Endodermal cell (in vitro differentiated cells): ENCODE measurements around the gene MAP6. TPM values are rescaled to one million over a fixed set of nuclear protein-coding genes. Genes with fewer than 3 reads are reported as not detected.

Experiments used
- DNase-seq: peaks from one replicate; pipeline ENCODE4 v3.0.0-alpha.2; 2017
- H3K27ac ChIP-seq: 2 replicates; pipeline ENCODE4 v1.5.1; 2013; ENCODE audit warnings: mild to moderate bottlenecking, low read depth, low read length, moderate library complexity
- H3K27me3 ChIP-seq: 2 replicates; pipeline ENCODE4 v1.6.1; 2013; ENCODE audit warnings: mild to moderate bottlenecking, low read length, moderate library complexity; ENCODE audit not compliant: insufficient read depth, control insufficient read depth, poor library complexity, severe bottlenecking
- H3K36me3 ChIP-seq: 2 replicates; pipeline ENCODE4 v1.7.0; 2013; ENCODE audit warnings: mild to moderate bottlenecking, low read length, moderate library complexity; ENCODE audit not compliant: control insufficient read depth, insufficient read depth
- H3K4me1 ChIP-seq: one replicate; pipeline ENCODE4 v1.7.0; 2013; ENCODE audit warnings: low read length; ENCODE audit not compliant: control insufficient read depth, insufficient read depth
- H3K4me3 ChIP-seq: 2 replicates; pipeline ENCODE4 v1.5.1; 2013; ENCODE audit warnings: mild to moderate bottlenecking, low read length, moderate library complexity
- H3K9ac ChIP-seq: 2 replicates; pipeline ENCODE4 v1.6.1; 2013; ENCODE audit warnings: mild to moderate bottlenecking, low read length, moderate library complexity; ENCODE audit not compliant: poor library complexity, severe bottlenecking; ENCODE audit errors: extremely low read depth
- H3K9me3 ChIP-seq: 2 replicates; pipeline ENCODE4 v1.6.1; 2013; ENCODE audit warnings: mild to moderate bottlenecking, low read length, moderate library complexity; ENCODE audit not compliant: control insufficient read depth
- H3K27ac Mint-ChIP-seq: 2 replicates; pipeline ENCODE4 v1.8.0; 2020; ENCODE audit warnings: mixed read lengths
- H3K27me3 Mint-ChIP-seq: 2 replicates; pipeline ENCODE4 v1.8.0; 2021; ENCODE audit warnings: mild to moderate bottlenecking, mixed read lengths; ENCODE audit not compliant: insufficient read depth
- H3K36me3 Mint-ChIP-seq: 2 replicates; pipeline ENCODE4 v1.8.0; 2020; ENCODE audit warnings: low read depth, mixed read lengths
- H3K4me1 Mint-ChIP-seq: 2 replicates; pipeline ENCODE4 v1.8.0; 2020; ENCODE audit warnings: mixed read lengths
- H3K4me3 Mint-ChIP-seq: 2 replicates; pipeline ENCODE4 v1.8.0; 2020; ENCODE audit warnings: mild to moderate bottlenecking, moderate library complexity, mixed read lengths
- H3K9me3 Mint-ChIP-seq: 2 replicates; pipeline ENCODE4 v1.8.0; 2020; ENCODE audit warnings: mild to moderate bottlenecking, mixed read lengths
- CTCF ChIP-seq: fragments of 200-600 bp; sonication (generic); conservative IDR thresholded peaks from 2 replicates; pipeline ENCODE4 v1.5.0; 2021; ENCODE audit warnings: antibody characterized with exemption, mild to moderate bottlenecking
- WGBS, 2 experiments: methylation state at CpG; one replicate each; pipeline versions ENCODE4 v1.1.5 to v1.1.7; 2013; ENCODE audit warnings: missing lambda C conversion rate in 2 of 2, mixed read lengths in 1 of 2; ENCODE audit not compliant: insufficient coverage in 1 of 2, insufficient read length in 1 of 2; 5-methylcytosine and 5-hydroxymethylcytosine counted together
- total RNA-seq, 2 donors: library from RNA; stranded (reverse); fragmentation: NEBNext Ultra II Directional in 1 of 2; extraction: Animal tissue kit (Norgen Biotek cat#: 25700) in 1 of 2; gene quantifications; 2 replicates in 1 of 2; 3 replicates in 1 of 2; pipeline ENCODE4 v1.2.1, GENCODE V29; 2021

MAP6 gene
- total RNA-seq, 2 donors from 2014 or later = 1.9 to 4.2 TPM

GRCh38 chr11:75650167-75650723 lies 18.6 kb downstream of the MAP6 start:
- Mint-ChIP-seq H3K36me3 (no peaks in the 10 kb centered on the region), H3K4me3 (no peak overlapping the region), H3K4me1 (peaks cover 19% of the 10 kb centered on the region), H3K27ac (no peak overlapping the region), H3K27me3 (peaks cover 4% of the 10 kb centered on the region), H3K9me3 (no peaks in the 10 kb centered on the region)
- no peak overlapping the region for H3K27ac ChIP-seq
- H3K9me3 ChIP-seq = no peaks in the 10 kb centered on the region
- 95 to 100% methylated on average over 3 of the region's 3 CpGs for WGBS, 2 experiments
- DNase-seq = no peak
- H3K36me3 ChIP-seq = no peaks in the 10 kb centered on the region
- H3K4me1 ChIP-seq = peaks cover 6% of the 10 kb centered on the region
- no peaks in the 10 kb centered on the region for H3K27me3 ChIP-seq
- no peak for TF ChIP-seq CTCF
- H3K9ac ChIP-seq = no peak overlapping the region
- no peak overlapping the region for H3K4me3 ChIP-seq

GRCh38 chr11:75644946-75645345 lies 23.9 kb downstream of the MAP6 start:
- TF ChIP-seq CTCF = no peak
- Mint-ChIP-seq H3K27ac (peak overlapping the region; percentile 22), H3K27me3 (no peaks in the 10 kb centered on the region), H3K9me3 (no peaks in the 10 kb centered on the region), H3K4me3 (no peak overlapping the region), H3K4me1 (peaks cover 45% of the 10 kb centered on the region), H3K36me3 (no peaks in the 10 kb centered on the region)
- Histone ChIP-seq H3K36me3 (no peaks in the 10 kb centered on the region), H3K9me3 (no peaks in the 10 kb centered on the region), H3K4me1 (peaks cover 15% of the 10 kb centered on the region), H3K9ac (no peak overlapping the region), H3K27me3 (no peaks in the 10 kb centered on the region), H3K27ac (no peak overlapping the region), H3K4me3 (no peak overlapping the region)
- 84% methylated on average over 4 to 6 of the region's 6 CpGs for WGBS, 2 experiments
- no peak for DNase-seq

GRCh38 chr11:75644370-75644769 lies 24.5 kb downstream of the MAP6 start:
- DNase-seq = no peak
- no peak overlapping the region for H3K27ac ChIP-seq
- Mint-ChIP-seq H3K4me3 (no peak overlapping the region), H3K9me3 (no peaks in the 10 kb centered on the region), H3K36me3 (no peaks in the 10 kb centered on the region), H3K27ac (no peak overlapping the region), H3K4me1 (peaks cover 50% of the 10 kb centered on the region), H3K27me3 (no peaks in the 10 kb centered on the region)
- H3K9me3 ChIP-seq = no peaks in the 10 kb centered on the region
- no peaks in the 10 kb centered on the region for H3K27me3 ChIP-seq
- H3K9ac ChIP-seq = no peak overlapping the region
- peaks cover 21% of the 10 kb centered on the region for H3K4me1 ChIP-seq
- TF ChIP-seq CTCF = no peak
- H3K4me3 ChIP-seq = no peak overlapping the region
- no peaks in the 10 kb centered on the region for H3K36me3 ChIP-seq
